ENCODE measurements around the gene MLLT3.

The MLLT3 gene

DNA sequence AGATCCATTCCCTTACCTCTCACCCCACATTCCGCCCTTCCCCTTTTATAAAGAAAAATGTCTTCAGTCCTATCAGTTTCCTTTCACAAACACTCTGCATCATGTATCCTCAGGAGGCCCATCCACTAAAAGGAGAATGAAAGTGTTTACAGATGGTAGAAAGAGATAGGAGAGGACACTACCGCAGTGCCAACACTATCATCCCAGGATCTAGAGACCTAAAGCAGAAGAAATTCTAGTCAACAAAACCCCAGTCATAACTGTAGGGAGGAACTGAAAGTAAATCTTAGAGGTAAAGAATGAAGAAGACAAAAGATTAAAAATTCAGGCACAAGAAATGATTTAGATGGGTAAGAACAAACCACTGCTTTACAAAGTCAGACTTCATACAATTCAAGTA, 114.1 kb downstream of the MLLT3 start:
- no peak for FAIRE-seq

DNA sequence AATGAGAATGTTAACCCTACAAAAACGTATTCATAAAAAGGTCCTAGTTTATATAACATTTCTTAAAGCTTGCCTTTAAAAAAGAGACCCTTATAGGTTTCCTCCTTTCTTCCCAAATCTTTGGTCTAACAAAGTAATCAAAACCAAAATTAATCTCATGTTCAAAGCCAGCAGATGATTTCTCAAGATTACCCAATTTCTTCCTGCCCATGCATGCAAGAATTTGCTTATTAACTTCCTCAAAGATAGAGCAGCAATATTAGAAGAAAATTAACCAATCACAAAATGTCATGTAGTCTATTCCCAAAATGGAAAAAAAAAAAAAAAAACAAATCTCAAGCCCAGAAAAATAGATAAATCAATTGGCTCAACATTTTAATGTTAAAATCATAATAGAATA, 114.9 kb downstream of the MLLT3 start:
- no peak for FAIRE-seq

GRCh38 chr9:20506099-20506900, 116.0 kb downstream of the MLLT3 start:
- no peak for FAIRE-seq

- FAIRE-seq: no peak
These were observed 116.7 kb downstream of the MLLT3 start for GRCh38 chr9:20505574-20505973.

DNA sequence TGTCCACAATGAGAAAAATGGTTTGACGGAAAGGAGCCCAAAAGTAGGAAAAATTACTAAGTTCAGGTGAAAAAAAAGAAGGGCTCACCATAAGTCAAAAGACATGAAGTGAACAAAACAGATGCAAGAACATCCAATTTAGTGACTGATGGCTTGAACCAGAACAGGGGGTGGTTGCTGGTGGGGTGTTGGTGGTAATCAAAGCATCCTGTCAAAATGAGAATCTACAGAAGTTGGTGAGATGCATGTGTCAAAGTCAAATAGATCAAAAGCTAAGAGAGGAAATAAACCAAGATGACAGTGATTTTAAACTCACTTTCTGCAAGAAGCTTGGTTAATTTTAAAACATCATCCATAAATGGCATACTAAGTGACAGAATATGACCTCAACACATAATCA, 117.4 kb downstream of the MLLT3 start:
- FAIRE-seq: no peak

DNA sequence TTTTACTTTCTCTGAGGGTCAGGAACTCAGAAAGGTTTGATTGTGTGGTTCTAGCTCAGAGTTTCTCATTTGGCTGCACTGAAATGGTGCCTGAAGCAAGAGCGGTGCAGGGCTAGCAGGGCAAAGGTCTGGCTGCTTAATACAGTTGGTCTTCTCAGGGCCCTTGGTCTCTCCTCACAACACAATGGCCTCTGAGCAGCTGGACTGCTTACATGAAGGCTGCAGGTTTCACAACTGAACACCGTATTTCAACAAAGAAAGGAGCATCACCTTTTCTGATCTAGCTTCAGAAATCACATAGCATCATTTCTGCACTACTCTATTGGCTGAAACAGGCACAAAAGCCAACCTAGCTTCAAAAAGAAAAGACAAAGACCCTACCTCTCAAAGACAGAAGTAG, 122.2 kb downstream of the MLLT3 start:
- no peak for FAIRE-seq

GRCh38 chr9:20499013-20499412, 123.3 kb downstream of the MLLT3 start:
- no peak for FAIRE-seq

DNA sequence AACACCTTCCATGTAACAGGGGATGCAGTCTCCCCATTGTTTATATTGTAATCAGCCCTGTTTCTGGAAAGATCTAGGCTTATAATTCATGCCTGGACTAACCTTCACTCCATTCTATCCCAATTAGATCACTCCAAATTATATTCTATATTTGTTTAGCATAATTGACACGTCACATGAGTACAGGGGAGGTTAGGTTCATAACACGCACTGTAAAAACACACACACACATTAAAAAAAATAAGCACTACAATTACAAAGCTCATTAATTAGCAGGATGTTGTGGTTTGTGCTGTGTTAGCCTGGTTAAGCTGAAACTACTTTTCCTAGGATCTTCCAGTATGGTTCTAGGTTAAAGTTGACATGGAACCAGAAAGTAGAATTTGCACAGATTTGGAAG, 126.0 kb downstream of the MLLT3 start:
- FAIRE-seq: no peak

GRCh38 chr9:20495098-20495497, 127.2 kb downstream of the MLLT3 start:
- FAIRE-seq: no peak

- FAIRE-seq: no peak
These were observed 128.3 kb downstream of the MLLT3 start for GRCh38 chr9:20494035-20494434.

DNA sequence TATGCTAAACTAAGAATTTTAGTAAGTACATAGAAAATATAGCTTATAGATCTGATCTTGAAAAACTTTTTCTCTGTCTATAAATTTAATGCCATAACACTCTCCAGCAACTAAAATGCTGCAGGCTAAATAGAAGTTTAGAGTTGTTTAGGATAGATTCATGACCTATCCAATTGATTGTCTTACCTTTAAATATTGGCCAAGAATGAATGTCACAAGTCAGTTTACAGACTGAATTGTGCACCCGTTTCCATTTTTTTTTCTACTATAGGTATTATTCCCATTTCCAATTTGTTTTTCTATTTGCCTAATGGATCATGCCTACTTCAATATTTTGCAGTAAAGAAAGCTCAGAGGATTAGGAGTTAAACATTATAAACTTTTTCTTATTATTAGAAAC, 129.5 kb downstream of the MLLT3 start:
- peak; percentile 27 for FAIRE-seq

GRCh38 chr9:20491612-20492011, 130.7 kb downstream of the MLLT3 start:
- peak; percentile 5 for FAIRE-seq

DNA sequence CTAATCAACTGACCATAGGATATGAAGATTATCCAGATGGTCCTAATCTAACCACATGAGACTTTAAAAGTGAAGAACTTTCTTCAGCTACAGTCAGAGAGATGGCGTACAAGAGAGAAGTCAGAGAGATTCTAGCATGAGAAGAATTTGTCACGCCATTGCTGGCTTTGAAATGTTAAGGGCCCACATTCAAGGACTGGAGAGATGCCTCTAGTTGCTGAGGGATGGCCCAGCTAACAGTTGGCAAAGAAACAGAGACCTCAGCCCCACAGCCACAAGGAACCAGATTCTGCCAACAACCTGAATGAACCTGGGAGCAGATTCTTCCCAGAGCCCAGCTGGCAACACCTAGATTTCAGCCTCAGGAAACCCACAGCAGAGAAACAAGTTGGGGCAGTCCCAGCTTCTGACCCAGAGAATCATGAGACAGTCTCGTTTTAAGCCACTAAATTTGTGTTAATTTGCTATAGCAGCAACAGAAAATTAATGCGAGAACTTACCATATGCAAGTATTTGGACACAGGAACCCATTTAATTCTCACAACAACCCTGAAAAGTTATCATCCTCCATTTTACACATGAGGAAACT, 132.0 kb downstream of the MLLT3 start:
- no peak for FAIRE-seq

DNA sequence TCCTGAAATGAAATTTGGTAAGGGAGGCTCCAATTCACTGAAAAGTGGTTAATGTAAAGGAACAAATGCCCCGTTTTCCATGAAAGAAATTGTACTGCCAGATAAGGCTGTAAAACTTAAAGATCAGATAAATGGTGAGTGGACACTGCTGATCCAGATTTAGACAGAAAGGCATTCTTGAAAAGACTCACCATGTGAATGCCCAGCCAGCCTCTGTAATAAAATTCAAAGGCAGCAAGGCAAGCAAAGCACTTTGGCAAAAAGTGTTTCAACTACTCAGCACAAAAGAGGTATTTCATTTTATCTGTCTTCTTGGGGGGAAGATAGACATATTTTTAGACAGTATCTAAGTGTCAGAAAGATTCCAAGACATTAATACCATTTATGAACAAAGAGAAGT, 133.6 kb downstream of the MLLT3 start:
- FAIRE-seq: no peak

DNA sequence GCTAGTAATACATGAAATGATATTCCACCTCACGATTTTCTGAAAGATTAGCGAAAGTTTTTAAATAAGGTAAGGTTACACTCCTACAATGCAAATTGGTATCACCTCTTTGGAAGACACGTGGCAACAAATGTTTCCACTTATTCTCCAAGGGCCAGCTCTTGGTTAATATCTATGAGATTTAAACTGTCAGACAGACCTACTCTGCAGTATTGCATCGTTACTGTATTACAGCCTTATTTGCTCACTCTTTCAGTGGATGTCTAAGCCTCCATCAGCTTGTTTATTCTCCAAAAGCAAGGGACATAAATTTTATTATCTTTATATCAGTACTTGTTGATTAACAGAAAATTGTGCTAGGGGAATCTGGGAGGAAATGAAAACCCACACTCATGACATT, 135.7 kb downstream of the MLLT3 start:
- FAIRE-seq: peak; percentile 66

- FAIRE-seq: no peak
These were observed 140.9 kb downstream of the MLLT3 start for GRCh38 chr9:20481437-20481836.

DNA sequence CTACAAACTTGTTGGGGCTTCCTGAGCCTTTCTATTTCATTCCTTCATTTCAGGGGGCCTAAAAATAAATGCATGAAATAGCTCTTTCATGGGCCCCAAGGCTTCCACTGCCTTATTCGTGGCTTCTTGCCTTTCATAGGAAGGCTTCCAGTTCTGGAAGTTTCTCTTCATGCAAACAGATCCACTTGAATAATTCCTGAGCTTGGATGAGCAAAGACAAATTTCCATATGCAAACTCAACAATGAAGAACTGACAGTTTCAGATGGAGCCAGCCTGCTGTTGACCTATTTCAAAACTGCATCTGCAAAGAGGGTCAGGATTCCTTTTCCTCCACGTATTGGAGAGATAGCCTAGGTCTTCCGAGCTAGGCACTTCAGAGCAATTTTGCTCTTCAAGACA, 142.1 kb downstream of the MLLT3 start:
- no peak for FAIRE-seq

DNA sequence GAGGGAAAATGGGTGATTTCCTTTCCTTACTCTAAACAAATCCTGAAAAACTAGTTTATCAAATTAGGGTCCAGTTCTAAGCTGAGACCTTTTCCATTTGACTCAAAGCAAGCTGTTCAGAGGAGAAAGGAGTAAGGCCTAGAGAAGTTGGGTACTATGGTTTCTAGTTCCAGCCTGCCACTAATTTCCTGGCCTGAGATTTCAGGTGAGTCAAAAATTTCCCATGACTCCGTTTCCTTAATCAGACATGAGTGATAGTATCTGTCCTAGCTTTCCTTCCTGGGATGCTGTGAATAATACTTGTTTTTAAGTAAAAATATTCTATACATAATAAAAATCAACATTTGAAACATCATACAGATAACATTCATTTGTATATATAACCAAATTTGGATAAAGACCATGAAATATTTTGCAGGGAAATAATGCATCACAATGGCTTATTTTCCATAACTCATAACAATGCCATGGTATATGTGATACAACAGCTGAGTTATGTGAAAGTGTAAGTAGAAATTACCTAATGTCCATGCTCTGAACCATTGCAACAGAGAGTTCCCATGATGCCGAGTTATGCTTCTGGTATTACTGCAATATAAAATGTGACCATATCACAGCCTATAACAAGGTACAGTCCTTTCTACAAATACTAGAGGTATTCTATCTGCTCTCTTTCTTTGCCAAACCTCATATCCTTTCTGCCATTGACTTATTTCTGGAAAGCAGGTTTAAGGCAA, 142.7 kb downstream of the MLLT3 start:
- FAIRE-seq: no peak

DNA sequence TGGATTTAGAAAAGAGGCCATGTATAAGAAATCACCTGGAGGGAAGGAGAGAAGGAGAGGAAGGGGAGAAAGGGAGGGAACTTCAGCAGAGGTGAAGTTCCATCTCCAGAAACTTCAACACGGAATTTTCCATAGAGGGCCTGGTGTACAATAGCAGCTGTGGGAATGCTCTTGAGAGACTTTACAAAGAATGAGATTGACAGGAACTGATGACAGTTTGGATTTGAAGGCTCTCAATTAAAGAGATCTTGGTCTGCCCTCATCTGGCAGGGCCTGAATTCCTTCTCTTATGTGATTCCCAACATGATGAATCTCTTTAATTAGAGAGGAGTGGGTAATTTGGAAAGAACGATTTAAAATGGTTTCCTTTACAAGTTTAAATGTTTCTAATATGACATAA, 143.5 kb downstream of the MLLT3 start:
- FAIRE-seq: no peak

DNA sequence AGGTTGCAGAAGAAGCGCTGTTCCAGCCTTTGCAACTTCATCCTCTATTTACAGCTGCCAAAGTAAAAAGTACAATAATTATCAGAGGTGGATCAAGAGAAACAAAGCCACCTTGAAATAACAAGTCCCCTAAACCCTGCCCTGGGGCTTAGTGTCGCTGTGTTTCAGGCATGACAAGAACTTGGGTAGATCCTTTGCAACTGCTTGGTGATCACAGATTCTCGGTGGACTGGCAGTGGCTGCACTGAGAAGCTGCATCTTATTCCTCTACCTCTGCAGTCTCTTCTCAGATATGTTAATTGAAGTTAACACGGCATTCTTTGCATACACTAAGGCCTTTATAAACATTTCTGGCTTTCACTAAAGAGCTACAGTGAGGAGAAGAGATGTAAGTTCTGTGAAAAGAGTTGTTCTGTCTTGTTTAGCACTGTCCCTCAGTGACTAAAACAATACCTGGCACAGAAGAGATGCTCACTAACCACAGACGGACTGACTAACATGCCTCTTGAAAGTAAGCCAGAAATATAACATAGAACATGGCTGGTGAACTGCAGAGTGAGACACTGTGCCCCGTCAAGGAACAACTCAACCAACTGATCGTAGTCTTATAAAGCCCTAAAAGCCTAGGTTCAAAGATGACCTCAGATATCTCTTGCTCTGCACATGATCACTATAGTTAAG, 144.2 kb downstream of the MLLT3 start:
- FAIRE-seq: no peak

DNA sequence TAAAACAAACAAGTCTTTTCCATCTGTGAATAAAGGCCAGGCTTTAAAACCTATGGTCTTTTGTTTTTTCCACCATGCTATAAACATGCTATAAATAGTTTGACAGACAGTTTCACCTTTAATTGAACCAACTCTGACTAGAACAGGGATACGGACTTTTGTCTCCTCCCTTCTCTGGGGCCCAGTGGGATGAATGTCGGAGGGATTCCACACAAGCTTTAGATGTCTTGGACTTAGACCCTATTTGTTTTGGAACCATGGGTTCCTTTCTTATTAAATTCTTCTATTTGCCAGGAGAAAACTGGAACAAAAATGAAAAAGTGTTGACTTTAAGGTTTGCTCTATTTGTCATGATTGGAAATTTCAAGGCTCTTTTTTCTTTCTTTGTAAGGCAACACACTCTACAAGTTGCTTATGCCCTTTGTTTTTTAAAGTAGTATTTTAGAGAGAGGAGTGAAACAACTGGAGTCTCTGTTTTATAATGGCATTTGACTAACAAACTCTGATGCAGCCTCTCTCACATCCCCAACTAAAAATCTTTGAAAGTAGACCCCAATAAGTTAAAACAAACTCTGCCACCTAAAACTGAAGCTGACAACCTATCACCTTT, 145.3 kb downstream of the MLLT3 start:
- FAIRE-seq: peak; percentile 76

DNA sequence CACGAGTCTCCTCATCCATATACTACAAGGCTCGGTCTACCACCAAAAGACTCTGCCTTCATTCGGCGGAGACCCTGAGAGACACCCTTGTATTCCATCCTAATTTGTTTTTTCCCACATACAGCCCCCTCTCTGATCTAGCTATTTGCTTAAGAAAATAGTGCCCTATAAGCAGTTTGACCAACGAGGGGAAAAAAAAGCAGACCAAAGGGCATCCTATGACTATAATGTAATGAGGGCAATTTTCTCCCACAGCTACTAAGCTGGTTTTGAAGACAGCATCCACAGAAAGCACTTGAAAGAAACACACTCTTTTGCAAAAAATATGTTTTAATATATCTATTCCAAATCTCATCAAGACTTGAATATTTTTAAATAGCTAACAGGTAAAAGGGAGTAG, 147.8 kb downstream of the MLLT3 start:
- FAIRE-seq: no peak

GRCh38 chr9:20473515-20474013, 148.7 kb downstream of the MLLT3 start:
- FAIRE-seq: no peak
